ENCODE measurements around the gene FBXL17.

The FBXL17 gene

DNA sequence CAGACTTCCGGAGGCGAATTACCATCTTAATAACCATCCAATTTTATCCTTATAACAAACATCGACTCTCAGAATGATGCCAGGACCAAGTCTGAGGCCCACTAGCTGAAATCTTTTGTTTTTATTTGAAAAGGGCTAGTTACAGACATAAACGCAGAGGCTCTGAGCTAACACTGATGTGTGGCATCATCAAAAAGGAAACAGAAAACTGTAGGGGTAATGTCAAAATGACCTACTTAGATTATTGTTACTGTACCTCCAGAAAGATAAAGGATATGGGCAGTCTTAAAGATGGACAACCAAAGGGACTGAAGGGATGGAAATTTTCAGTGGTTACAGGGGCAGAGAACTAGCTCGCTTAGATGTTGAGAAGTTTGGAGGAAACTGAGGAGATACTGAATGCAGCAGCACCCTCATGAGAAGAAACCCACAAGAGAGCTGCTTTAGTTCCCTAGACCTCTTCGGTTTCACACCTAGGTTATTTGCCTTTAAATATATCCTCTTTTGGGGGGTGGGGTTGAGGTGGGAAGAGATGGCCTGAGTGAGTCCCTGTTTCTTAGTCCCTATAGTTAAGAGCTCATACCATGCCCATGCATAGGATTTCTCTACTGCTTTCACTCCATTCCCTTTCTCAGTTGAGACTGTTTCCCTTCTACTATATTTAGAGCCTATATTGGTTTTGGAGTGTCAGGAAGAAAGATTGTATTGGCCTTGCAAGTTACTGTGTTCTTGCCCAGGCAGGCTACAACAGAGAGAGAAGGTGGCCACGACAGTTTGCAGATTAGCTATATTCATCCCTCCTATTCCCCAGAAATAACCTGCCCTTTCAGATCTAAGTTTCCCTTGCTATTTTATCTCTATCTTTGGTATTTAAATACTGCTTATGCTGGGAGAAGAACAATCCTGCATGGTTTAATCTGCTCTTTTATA lies 390.8 kb downstream of the FBXL17 start:
- no peak for DNase-seq (ENCODE audit: low spot score)

- DNase-seq (ENCODE audit: low spot score): no peak
Measured at GRCh38 chr5:107985144-107985543, 396.8 kb downstream of the FBXL17 start.

DNA sequence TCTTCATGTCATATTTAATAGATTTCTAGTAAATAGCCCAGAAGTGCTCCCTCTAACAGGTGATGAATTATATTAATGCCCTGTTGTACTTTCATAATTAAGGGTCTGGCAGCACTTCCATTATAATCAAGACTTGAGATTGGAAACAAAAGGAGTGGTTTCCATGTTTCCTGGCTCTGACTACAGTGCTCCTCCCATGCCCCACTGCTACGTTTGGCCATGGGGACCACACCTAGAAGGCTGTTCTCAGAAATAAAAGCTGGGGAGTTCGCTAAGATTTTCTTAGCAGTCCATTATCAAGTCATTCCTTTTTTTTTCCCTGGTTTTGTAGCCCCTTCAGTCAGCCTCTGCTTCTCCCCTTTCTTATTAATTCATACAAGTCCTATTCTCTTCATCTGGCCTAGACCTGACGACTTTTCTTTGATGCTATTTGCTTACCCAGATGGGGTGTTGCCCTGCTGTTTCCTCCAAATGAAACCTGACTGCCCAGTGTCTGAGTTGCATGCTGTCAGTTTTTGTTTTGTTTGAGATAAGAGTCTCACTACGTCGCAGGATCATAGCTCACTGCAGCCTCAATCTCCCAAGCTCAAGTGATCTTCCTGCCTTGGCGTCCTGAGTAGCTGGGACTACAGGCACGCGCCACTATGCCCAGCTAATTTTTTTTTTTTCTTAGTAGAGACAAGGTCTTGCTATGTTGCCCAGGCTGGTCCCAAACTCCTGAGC lies 399.0 kb downstream of the FBXL17 start:
- DNase-seq (ENCODE audit: low spot score): no peak

DNA sequence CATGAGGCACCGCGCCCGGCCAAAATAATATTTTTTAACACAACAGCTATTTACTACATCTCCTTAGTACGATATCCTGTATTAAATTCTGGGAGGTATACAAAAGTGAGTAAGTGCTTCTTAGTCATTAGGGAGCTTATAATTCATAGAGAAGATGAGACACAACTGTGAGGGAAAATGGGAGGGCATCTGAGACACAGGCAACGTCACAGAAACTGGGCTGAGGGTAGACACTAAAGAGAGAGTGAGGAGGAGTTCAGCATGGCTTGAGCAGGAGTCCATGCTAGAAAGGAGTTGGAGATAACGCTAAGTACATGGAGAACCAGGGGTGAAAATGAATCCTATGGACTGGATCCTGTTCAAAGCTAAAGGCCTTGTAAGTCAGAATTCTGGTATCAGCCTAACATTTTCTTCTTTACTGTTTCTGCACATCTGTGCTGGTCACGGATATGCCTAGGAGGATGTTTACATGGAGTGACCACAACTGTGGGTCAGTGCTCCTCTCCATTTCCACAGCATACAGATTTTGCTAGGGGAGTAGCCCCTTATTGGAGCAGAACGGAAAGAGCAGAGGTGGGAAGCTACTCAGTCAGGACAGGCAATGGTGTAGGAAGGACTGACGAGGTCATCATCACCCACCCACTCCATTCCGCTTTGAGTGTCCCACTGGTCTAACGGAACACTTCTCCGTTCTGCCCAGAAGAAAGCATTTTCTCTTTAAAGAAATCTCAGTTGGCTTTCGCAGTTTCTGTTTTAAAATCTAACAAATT lies 400.8 kb downstream of the FBXL17 start:
- DNase-seq (ENCODE audit: low spot score): no peak

- no peak for DNase-seq (ENCODE audit: low spot score)
Measured at GRCh38 chr5:107979900-107980299, 402.0 kb downstream of the FBXL17 start.

GRCh38 chr5:107979291-107979690 lies 402.6 kb downstream of the FBXL17 start:
- no peak for DNase-seq (ENCODE audit: low spot score)

DNA sequence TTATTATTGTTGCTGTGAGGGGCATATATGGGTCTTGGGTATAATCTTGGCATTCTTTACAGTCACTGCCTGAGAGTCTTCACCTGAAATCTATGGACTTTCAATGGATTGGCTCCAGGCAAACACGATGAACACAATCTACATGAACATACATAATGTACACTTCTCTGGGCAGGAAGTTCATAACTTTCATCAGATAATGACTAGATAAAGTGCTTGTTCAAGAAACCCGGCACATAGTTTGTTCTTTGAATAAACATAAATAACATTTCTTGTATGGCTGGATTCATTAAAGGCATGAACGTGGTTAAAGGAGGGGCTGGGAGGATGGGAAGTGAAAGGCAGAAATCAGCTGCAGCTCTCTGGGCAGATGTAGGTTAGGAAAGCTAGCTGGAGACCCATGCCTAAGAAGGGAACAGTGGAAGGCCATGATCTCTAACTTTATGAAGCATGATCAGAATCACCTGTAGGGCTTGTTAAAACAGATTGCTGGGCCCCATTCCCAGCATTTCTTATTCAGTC lies 404.3 kb downstream of the FBXL17 start:
- no peak for DNase-seq (ENCODE audit: low spot score)

DNA sequence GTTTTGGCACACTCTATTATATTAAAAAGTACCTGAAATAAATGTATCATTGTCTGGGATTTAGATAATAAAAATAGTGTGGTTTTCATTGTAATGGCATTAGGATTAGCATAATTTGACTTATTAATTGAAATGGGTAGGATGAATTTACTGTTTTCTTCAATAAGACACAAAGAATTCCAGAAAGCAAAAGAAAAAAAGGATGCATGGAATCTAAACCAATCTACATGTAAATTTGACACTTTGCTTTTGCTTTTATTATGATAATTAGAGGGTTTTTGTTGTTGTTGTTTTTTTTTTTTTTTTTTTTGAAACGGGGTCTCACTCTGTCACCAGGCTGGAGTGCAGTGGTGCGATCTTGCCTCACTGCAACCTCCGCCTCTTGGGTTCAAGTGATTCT lies 406.3 kb downstream of the FBXL17 start:
- no peak for DNase-seq (ENCODE audit: low spot score)

DNA sequence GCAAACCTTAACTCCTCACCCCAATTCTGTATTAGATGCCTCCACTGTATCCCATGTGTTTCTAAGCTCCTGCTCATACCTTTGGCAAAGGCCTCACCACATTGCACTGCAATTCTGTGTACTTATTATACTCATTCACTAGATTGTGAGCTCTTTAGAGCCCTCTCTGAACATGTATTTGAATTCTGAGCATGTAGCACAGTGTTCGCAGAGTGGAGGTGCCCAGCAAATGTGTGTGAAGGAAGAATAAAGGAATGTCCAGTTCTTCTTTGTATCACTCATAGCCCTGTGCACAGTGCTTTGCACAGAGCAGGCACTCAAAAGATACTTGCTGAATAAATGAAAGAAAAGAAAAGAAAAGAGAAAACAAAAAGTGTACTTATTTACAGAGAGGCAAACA lies 410.1 kb downstream of the FBXL17 start:
- no peak for DNase-seq (ENCODE audit: low spot score)

DNA sequence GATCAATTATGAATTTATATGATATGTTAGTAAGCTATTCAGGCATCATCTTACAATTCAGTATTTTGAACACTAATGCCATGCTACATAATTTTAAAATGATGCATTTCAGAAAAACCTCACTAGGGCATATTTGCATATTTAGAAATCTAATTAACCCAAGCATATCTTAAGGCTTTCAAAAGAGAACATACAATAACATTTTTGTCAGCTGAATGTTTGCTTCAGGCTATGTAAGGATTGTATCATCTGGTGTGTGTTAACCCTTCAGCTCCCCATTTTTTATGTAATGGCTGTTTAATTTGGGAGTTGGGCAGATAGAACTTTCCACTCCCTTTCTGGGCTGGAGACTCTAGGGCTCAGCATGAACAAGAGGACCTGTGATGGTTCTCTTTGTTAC lies 412.1 kb downstream of the FBXL17 start:
- no peak for DNase-seq (ENCODE audit: low spot score)

- DNase-seq (ENCODE audit: low spot score): no peak
Measured at GRCh38 chr5:107968998-107969397, 412.9 kb downstream of the FBXL17 start.

GRCh38 chr5:107968406-107968843 lies 413.5 kb downstream of the FBXL17 start:
- DNase-seq (ENCODE audit: low spot score): no peak

DNA sequence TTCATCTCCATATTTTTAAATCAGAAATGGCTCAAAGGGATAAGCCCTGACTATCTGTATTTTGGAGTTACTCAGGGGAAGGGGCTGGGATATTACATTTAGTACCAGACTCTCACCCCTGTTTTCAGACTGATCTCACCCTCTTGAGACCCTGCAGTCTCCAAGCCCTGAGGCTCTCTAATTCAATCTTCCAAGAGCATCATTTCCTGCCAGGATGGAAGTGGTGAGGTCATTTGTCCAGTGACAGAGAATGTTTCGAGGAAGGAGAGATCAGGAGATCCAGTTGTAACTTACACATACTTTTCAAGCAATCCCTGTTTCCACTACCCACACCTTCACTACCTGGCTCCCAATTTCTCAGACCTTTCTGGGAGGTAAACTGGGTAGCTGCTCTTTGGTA lies 415.7 kb downstream of the FBXL17 start:
- no peak for DNase-seq (ENCODE audit: low spot score)

GRCh38 chr5:107964722-107965121 lies 417.2 kb downstream of the FBXL17 start:
- DNase-seq (ENCODE audit: low spot score): no peak

GRCh38 chr5:107959573-107960279 lies 422.2 kb downstream of the FBXL17 start:
- no peak for DNase-seq (ENCODE audit: low spot score)

GRCh38 chr5:107958861-107959260 lies 423.0 kb downstream of the FBXL17 start:
- no peak for DNase-seq (ENCODE audit: low spot score)

DNA sequence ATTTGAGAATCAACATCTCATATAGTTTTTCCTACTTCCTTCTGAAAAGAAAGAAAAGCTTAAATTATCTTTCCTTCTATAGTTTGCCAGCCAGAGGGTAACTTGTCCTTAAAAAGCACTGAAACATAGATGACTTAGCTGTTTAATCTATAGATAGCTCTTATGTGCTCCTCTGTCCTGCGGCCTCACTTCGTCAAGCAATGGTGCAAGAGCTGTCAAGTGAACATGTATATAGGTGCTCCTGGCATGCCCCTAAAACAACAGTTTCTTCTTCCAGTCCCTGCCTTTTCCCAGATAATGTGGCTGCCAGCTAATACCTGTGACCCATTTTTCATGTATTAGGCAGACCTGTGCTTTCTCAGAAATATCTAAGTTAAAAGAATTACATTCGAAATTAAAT lies 423.5 kb downstream of the FBXL17 start:
- no peak for DNase-seq (ENCODE audit: low spot score)

DNA sequence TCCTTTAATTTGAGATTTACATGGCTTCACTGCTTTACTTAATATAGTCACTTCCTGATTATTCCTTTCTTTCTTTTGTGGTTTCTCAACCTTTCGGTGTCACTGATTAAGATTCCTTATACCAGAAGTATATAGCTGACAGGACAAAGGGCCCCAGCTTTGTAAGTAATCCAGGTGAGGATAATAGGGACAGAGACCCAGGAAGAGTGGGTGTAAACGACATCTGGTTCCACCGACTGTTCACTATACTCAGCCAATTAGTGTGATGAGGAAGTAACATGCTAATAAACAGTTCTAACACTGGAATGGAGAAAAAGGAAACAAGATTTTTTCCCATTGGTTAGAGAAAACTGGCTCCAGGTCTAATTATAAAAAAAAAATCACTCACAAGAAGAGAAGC lies 424.8 kb downstream of the FBXL17 start:
- no peak for DNase-seq (ENCODE audit: low spot score)

DNA sequence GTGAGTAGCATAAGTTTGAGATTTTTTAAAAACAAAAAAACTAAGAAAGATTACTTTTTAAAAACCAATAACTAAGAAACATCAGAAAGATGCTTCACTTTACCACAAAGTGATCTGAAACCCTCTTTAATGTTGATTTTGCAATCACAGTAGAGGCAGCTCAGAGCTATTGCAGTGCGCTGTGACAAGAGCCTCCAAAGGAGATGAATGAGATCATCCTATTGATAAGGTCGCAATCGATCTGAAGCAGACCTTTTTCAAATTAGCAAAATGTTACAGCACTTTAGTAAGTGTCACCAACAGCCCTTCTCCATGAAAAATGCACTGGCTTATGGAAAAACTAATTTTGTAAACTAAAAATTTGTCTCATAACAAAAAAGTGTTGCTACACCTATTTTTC lies 426.6 kb downstream of the FBXL17 start:
- DNase-seq (ENCODE audit: low spot score): no peak

- no peak for DNase-seq (ENCODE audit: low spot score)
Measured at GRCh38 chr5:107954254-107954653, 427.6 kb downstream of the FBXL17 start.

DNA sequence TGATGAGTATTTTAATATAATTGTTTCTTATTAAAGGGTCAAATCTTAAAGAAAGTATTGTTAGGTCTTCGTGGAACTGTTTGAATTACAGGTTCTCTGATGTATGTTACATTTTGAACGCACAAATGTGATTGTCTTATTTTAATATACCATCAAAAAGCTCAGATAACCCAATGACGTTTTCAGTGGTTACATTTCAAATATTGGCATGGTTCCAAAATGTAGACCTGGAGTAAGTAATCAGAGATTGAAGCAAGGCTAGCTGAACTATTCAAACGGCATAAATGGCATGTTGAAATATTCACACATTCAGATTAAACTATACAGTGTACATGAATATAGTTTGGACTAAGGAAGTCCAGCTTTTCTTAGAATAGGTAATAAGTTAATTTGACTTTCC lies 429.4 kb downstream of the FBXL17 start:
- DNase-seq (ENCODE audit: low spot score): no peak

GRCh38 chr5:107951309-107951708 lies 430.6 kb downstream of the FBXL17 start:
- DNase-seq (ENCODE audit: low spot score): no peak

Measured in SW480 (cell line).